Activated CD4-positive, alpha-beta T cell treated with anti-CD3 and anti-CD28 coated beads for 1 hour (primary cell): ENCODE measurements around the gene COL4A1.

Source experiments
- DNase-seq: peaks from one replicate; pipeline ENCODE4 v3.0.0-alpha.2; 2020

The COL4A1 gene

DNA sequence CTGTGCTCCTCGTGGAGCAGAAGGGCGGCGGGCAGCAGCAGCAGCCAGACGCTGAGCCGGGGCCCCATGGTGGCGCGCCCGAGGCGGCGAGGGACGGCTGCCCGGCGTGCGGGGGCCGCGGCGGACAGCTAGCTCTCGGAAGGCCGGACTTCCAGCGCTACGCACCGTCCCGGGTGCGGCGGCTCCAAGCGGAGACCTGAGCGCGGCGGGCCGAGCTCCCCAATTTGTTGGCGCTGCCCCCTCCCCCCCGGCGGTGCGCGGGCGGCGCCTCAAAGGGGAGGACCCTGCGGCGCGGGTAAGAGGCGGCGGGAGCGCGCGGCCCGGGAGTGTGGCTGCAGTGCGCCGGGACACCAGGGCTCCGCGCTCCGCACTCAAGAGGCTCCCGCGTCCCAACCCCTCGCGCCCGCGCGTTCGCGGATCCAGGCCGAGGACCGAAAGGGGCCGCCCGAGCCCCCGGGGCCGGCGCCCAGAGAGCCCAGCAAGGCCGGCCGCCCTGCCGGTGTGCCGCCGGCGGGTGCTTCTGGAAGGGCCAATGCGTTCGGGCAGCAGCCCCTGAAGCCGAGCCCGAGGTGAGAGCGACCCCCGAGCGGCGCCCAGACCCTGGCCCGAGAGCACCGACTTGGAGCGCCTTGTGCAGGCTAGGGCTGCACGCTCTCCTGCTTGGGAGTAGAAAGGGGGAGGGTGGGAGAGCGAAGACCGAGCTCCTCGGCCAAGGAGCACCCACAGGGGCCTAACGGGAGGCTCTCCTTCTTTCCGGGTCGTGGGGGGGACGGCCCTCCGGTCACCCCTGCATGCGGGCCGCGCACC lies at the start of gene COL4A1, which contains the start of gene COL4A2:
COL4A1 (minus strand) TSS at position 198 of the 807 bp plus-strand sequence; CDS start at position 68, 130 bp downstream.
COL4A2 (plus strand) TSS at position 325 of the 807 bp plus-strand sequence. CDS start 620 bp downstream, outside the sequence.
- no peak for DNase-seq

DNA sequence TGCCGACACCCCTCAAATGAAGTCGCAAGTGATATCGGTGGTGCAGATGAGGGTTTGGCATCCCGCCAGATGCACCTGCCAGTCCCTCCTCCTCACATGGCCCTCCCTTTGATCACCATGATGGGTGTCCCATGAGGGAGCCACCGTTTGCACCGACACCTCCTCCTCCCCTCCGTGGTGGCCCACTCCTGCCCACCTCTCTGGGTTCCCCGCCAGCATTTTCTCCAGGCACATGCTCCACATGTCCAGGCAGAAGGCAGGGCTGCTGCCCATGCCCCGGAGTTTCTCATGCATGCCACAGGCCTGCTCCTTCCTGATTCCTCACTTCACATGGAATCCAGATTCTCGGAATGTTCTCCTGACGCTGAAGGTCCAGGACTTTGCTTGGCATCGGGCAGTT lies 49.4 kb upstream of the COL4A1 start:
- DNase-seq, result no peak

DNA sequence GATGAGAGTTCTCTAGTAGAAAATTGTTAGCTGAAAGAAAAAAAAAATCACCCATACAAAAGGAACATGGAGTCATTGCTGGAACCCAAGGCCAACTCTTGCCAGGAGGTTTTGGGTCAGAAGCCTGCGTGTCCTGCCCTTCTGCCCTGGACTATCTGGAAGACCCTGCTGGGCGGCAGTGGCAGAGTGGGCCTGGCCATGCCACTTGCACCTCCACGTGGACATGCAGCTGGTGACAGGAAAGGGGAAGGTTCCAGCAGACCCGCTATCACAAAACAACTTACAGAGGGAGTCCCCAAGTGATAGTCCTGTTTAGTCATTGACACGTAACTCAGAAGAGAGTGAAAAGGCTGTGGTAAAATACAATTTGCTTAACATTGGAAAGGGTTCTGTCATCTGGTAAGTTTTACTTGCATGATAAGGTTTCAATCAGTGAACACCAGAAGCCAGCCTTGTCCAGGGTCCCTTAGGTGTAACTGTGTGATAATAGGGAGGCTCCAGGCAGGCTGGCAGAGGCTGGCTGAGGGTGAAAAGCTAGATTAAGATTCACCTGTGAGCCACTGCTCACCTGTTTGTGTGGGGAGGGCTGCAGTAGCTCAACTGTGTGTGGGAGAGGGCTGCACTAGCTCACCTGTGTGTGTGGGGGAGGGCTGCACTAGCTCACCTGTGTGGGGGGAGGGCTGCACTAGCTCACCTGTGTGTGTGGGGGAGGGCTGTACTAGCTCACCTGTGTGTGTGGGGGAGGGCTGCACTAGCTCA lies 47.9 kb upstream of the COL4A1 start:
- no peak for DNase-seq

DNA sequence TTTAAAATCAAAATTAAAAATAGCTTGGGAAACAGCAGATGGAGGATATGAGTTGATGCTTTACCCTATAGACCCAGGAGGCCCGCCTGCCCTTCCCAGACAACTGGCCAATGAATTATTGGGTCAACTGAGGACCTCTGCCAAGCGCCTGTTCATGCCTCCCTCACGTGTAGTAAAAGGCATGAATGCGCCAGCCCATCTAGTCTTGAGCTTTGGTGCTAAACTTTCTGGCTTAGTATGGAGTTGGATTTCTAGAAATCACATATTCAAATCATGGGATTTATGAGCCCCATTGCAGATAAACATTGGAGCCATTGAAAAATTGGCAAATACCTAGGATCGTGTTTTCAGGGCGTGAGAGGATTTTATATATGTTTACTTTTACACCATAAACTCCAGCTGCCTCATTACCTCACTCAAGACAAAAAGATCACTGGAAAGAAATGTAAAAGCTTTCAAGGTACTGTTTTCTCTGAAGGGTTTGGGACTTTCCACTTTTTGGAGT lies 47.2 kb upstream of the COL4A1 start:
- no peak for DNase-seq

DNA sequence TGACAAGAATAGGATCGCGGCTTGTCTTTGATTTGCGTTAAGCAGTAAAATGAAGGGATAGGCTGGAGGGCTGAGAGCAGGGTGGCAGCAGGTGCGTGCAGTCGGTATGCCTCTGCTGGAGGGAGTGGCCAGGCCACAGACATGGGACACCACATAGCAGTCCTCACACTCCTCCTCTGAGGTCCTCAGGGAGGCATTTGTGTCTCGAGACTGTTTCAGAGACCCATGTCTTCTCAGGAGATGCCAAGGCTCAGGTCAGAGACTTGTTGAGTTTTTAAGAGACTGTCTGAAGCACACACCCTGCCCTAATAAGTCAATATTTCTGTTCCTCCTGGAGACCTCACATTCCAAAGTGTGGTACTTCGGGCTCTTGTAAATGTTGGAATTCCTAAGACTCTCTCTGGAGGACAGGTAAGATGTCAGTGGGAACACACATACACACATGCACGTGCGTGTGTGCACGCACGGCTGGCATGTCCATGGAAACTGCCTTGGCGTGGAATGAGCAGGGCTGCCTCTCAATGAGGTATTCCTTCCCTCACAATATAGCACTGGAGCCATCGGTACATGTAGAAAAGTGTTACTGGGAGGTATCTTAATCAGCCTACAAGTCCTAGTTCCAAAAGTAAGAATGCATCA lies 46.5 kb upstream of the COL4A1 start:
- no peak for DNase-seq

DNA sequence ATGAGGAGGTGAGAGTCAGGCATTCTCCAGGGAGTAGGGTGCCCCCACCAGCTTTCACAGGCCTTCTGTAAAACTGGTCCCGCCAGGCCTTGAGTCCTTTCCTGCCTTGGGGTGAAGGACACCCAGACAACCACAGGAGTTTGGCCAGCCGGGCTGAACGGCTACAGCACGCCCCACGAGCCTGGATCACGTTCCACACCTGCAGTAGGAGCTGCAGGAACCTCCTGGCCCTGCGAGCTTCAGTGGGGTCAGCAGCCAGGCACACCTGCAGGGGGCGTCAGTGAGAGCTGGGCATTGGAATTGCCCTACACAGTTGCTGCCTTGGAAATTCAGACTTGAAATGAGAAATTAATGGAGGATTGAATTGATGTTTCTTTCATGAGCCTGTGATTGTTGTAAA lies 45.8 kb upstream of the COL4A1 start:
- no peak for DNase-seq

DNA sequence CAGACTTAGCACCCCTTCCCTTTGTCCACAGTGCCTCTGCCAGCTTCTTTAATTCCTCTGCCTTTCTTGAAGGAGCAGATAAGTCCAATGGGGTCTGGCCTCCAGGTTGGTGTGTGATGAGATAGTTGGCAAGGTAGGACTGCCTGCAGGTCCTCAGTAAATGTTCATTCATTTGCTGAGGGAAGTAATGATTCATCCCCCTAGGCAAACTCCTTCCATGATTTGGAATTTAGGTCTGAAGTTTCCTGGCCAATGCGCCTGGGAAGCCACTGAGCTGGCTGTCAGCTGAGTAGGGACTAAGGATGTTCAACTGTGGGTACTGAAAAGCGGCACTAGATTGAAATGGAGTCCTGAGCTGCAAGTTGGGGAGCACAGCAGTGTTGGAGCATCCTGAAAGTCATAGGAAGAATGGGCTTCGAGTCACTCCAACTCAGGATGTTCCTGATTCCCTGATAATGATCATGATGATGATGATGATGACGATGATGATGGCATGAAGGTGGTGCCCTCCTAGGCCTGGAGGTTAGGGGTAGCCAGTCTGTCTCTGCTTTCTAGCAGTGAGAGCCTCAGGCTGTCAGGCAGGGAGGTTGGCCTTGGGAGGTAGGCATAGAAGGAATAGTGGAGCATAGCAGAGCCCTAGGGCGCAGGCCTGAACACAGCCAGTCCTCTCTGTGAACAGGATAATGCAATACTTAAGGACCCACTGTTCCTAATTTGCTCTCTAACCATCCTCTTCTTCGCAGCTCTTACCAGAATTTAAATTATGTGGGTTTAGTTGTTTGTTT lies 44.9 kb upstream of the COL4A1 start:
- no peak for DNase-seq

DNA sequence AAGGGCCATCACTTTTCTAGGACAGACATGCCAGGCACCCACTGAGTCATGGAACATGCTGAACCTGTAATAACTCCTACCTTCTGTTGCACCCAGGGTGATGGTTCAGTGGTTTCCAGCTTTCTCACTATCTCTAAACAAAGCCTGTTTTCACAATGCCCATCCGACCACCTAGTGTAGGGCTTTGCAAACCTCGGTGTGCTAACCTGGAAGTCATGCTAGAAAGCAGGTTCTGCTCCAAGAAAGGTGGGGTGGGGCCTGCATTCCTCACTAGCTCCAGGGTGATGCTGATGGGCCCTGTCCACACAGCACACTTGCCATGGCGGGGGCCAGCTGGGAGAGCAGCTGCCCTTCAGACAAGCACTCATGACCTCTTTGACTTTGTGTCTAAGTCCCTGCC lies 43.6 kb upstream of the COL4A1 start:
- no peak for DNase-seq

DNA sequence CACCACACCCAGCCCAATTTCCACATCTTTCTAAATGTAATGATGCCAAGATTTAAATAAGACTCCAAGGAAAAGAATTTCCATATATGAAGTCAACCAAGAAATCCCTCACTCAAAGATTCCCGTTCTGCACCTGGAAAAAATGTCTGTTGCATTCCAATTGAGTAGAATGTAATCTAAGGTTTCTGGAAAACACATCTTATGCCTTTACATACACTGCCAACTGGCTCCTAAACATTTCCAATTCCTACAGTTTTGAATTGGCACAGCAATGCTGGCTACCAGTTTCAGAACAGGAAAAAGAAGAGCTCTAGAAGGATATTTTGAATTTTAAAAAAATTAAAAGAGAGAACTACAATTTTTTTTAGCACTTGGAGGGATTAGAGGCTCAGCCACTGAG lies 43.1 kb upstream of the COL4A1 start:
- DNase-seq, result no peak

DNA sequence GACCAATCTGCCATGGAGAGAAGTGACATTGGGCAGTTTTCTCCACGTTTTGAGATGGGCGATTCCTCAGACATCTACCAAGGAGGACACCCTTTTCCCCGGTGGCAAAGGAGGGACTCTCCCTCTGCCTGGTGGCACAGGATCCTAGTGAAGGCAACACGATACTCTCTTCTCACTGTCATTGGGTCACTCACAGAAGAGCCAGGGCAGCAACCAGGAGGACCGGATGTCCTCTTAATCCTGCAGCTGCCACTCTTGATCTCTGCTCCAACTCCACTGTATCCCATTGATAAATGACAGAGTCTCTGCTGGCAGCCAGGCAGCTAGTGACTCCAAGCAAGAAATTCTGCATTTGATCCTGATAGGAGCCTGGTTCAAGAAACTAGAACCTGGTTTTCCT lies 42.3 kb upstream of the COL4A1 start:
- no peak for DNase-seq

DNA sequence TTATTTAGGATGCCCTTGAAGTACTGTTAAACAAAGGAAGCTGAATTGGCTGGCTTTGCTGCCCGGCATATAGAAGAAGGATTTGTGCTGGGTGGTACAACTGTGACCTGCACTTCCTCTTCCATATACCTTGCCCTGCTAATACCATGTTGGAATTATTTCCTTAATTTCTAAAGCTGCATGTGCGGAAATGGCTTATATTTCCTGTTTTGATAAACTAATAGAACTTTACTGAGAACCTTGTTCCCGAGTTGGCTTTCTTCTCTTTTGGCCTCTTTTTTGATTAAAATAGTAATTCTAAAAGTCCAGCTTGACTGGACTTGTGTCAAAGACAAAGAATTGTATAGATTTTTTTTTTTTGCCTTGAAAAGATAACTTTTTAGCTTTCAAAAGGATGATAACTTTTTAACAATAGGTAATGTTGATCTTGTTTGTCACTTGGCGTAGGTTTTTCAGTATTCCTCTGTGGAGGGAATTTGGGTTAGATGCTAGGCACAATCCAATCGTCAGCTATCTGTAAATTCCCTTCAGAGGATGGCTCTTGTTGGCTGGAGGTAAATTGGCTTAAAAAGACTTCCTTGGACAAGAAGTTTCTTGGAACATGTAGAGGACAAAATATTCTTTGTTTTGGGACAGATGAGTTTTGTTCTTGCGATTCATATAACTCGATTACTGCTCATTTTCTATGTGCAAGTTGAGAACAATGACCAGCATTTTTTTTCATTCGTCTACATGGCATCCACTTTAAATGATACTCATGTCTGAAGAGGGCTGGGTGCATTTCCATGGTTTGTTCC lies 41.5 kb upstream of the COL4A1 start:
- DNase-seq, result no peak

DNA sequence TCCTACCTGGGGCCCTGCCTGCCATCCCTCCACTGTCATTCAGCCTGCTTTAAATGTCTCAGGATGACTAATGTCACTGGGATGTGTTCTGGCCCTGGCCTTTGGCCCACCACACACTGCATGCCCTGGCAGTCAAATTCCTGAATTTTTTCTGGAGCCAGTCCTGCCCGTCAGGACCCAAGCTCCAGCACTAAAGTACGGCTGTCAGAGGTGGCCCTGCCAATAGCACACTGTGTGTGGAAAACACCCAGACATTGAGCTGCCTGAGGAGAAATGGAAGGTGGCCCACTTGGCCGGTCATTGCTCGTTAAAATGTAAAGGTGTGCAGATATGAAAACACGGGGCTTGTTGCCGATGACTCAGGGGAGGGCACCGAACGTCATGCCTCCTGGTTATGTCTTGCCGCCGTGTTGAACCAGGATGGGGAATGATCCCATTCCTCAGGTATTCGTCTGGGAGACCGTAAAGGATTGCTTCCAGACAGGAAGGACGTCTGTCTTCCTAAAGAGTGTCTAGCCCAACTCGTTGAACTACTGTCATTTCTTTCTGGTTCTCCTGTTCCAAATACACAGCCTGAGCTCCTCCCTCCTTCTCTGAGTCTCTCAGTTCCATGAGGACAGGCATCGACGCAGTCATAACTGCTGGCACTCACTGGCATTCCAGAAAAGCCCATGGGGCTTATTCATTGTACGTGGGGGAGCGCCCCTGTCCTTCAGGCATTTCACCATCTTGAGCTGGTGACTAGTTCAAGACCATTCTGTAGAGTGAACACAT lies 40.8 kb upstream of the COL4A1 start:
- no peak for DNase-seq

DNA sequence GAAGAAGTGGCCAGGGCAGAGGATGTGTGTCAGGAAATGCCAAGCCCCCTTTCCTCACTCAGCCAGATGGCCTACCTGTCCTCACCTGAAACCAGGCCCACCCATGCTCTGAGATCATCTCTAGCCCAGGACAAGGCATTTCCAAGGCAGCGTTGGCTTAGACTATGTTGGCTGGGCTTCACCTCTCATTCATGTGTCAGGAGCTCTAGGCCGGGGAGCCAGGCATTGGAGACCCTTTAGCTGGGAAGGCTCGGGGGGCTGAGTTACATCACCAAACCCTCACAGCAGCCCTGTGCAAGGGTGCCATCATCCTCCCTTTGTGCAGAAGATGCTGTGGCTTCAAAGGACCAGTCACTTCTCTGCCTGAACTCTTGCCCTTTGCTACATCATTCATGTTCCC lies 40.1 kb upstream of the COL4A1 start:
- no peak for DNase-seq

DNA sequence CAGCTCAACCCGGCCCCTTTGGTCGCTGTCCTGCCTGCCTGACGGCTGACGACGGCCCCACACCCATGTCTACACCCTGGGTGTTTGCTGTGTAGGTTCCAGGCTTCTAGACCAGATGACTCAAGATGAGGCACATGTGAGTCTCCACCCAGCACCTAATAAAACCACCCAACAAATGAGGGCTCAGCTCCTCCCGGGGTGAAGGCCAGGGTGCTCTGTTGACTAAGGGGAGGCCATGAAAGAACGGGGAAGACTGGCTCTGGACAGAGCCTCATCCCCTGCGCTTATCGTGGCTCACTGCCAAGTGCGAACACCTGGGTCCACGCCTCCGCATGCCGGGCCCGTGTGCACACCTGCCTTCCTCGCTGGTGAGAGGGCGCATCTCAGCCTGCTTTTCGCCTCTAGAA lies 39.7 kb upstream of the COL4A1 start:
- no peak for DNase-seq

DNA sequence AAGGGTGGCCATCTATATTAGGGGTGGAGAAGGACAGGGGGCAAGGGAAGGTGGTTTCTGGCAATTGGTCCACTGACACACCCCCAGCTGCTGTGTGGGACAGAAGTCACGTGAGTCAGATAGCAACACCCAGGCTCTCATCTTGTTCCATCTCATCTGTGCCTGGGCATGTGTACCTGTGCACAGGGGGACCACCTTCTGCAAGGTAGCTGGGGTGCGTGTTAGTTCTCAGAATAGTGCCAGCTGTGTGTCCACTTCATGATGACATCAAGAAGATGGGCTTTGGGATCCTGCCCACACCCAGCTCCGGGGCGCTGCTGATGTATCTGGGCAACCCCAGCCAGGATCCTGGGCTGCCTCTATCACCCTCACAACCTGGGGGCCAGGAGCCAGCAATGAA lies 38.7 kb upstream of the COL4A1 start:
- no peak for DNase-seq

DNA sequence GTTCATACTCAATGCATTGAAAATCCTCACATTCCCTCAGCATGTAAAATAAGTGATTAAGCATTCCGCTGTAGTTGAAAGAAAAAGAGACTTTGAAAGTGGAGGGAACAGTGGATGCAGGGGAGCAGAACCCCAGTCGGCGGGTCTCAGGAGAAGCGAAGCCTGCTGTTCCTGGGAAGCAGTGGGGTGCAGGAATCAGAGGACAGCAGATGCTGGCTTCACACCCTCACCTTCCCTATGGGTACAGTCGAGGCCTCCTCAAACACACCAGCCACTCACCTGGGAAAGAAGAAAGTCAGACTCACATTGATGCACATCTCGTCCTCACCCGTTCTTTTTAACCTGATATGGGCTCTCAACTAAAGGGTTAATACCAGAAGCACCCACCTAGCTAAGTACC lies 38.3 kb upstream of the COL4A1 start:
- DNase-seq, result no peak

DNA sequence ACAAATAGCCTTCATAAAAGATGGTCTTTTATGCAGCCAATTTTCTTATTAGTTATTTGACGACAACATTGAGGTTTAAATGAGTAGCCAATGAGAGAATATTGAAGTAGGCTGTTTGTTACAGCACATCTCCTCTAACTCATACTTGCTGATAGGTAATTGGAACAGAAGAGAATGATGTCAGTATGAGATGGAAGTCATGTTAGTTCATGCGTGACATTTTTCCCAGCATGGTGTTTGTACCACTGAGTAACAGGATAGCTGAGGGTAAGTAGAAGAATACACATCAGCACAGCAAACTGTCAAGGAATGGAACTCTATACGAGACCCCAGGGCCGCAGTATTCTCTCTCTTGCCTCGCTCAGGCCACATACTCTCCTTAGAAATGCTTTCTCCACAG lies 37.4 kb upstream of the COL4A1 start:
- no peak for DNase-seq

DNA sequence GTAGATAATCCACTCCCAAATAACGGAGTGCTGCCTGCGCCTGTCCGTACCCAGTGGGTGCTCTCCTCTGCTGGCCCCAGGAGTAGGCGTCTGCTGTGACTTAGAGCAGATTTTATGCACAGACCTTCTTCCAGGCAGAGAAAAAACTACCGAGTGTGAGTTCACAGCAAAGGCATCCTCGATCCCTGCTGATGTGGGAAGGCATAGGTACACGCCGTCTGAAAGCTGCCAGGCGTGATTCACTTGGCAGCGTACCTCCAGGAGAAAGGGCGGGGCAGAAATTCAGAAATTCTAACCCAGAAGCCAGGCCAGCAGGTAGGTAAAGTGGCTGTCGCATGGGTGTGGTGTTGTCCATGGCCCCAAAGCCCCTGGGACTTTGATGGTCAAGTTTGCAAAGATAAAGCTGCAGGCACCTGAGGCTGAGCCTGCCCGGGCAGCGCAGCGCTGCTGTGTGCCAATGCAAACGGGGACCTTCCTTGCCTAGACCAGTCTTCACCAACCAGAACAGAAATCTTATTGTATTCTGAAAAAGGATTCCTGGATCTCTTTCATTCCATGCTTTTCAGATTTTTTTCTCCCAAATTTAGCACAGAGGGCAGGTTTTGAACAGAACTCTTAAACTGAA lies 36.4 kb upstream of the COL4A1 start:
- no peak for DNase-seq

DNA sequence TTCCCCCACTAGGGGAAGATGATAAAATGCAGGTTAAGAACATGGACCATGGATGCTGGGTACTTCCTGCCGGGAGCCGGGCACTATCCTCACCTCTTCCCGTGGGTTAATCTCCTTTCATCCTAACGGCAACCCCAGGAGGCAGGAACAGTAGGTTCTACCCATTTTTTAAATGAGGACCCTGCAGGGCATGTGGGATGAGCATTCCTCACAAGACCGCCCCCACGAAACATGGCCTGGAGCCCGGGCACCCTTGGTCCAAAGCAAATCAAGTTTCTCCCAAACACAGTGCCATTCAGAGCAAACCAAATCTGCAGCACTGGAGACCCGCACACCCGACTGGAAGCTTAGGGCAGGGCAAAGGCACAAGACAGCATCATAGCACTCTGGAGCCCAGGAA lies 35.5 kb upstream of the COL4A1 start:
- DNase-seq, result no peak

DNA sequence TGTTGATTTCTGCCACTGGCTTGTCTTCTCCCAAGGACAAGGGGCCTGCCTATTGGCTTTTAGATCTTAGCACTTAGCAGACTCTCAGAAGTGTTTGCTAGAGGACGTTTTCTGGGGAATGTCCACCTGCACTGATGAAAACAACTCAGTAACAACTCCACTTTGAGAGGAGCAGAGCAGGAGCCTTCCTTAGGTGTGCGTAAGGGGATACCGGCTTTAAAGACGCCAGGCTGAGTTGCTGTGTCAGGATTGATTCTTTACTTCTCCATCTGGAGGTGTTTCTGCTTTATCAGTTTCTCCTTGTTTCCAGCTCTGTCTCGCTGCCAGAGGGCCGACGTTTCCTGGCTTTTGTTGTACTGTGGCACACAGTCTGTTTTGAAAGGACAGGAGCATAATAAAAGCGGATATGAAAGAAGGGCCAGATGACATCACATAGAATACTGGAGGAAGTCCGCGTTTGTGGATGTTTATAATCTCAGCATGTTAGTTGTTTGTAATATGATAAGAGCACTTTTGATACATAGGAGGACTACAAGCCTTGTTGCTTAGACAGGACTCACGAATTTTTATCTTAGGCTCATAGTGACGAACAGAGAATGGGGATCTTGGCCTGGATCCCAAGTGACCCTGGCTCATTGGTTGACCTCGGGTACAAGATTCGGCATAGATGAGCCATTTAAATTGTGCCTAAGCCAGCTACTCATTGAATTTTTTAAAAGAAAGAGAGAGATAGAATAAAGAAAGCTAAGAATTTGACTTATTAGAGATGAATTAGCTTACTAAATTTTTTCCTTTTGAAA lies 34.7 kb upstream of the COL4A1 start:
- DNase-seq, result no peak
